T-helper 2 cell treated with Interferon-gamma antibody and Interleukin-4, amounts not matched to agents 100 ng/mL and 5 ng/mL, for 36 hours (primary cell): Measurements from ENCODE around the gene ZBTB24. TPM values are rescaled to one million over a fixed set of nuclear protein-coding genes. Genes with fewer than 3 reads are reported as not detected.

Source experiments
- intact Hi-C: fragments of 100-400 bp; cut with micrococcal nuclease; formaldehyde crosslinking; loops from one replicate; pipeline ENCODE4 v1.15.1; 2023
- total RNA-seq: library from RNA; stranded (reverse); gene quantifications from 2 replicates; pipeline ENCODE4 v1.2.3, GENCODE V29; 2022

ZBTB24 gene
- total RNA-seq, 1 donor from 2014 or later: 25.0 TPM

- intact Hi-C loops: no loop called here
Observed at GRCh38 chr6:109503327-109504224, 20.6 kb upstream of the ZBTB24 start.

- intact Hi-C loops: no loop called here
Observed at GRCh38 chr6:109498936-109499335, 15.9 kb upstream of the ZBTB24 start.

- intact Hi-C loops: no loop called here
Observed at GRCh38 chr6:109498052-109498451, 15.0 kb upstream of the ZBTB24 start.

GRCh38 chr6:109496036-109496772 lies 13.2 kb upstream of the ZBTB24 start:
- intact Hi-C loops: no loop called here

GRCh38 chr6:109493865-109494264 lies 10.8 kb upstream of the ZBTB24 start:
- intact Hi-C loops: loop anchor here (5.0 kb wide), 1 partner anchor 33 kb away; no protein-coding TSS in a partner anchor

GRCh38 chr6:109491207-109491938 lies 8.4 kb upstream of the ZBTB24 start:
- intact Hi-C loops: loop anchor here (1.0 to 5.0 kb wide), 5 partner anchors 8 to 37 kb away; partner anchors contain the start of genes MICAL1 and ZBTB24

- intact Hi-C loops: loop anchor here (1.0 to 5.0 kb wide), 5 partner anchors 7 to 37 kb away; partner anchors contain the start of genes MICAL1 and ZBTB24
Observed at GRCh38 chr6:109490713-109491112, 7.7 kb upstream of the ZBTB24 start.

- intact Hi-C loops: loop anchor here (10.0 kb wide), 1 partner anchor 1327 kb away; the partner anchor contains the start of gene CDK19
Observed at GRCh38 chr6:109488001-109488400, 5.0 kb upstream of the ZBTB24 start.

GRCh38 chr6:109486068-109486467 lies 3.0 kb upstream of the ZBTB24 start:
- intact Hi-C loops: loop anchor here (10.0 kb wide), 1 partner anchor 1329 kb away; the partner anchor contains the start of gene CDK19

- intact Hi-C loops: loop anchor here (10.0 kb wide), 1 partner anchor 1329 kb away; the partner anchor contains the start of gene CDK19
Observed at GRCh38 chr6:109485266-109485935, 2.4 kb upstream of the ZBTB24 start.

GRCh38 chr6:109484122-109484521 lies 1.1 kb upstream of the ZBTB24 start:
- intact Hi-C loops: loop anchor here (5.0 to 10.0 kb wide), 2 partner anchors 33 to 1331 kb away; partner anchors contain the start of gene CDK19

GRCh38 chr6:109483735-109484057 lies 677 bp upstream of the ZBTB24 start:
- intact Hi-C loops: loop anchor here (1.0 to 10.0 kb wide), 9 partner anchors 8 to 1331 kb away; partner anchors contain the start of genes AK9, CDK19, CEP57L1 and FIG4

GRCh38 chr6:109480993-109481480 lies 2.0 kb downstream of the ZBTB24 start:
- intact Hi-C loops: loop anchor here (5.0 to 10.0 kb wide), 2 partner anchors 36 to 1334 kb away; partner anchors contain the start of gene CDK19

- intact Hi-C loops: no loop called here
Observed at GRCh38 chr6:109478841-109479624, 4.0 kb downstream of the ZBTB24 start.

- intact Hi-C loops: no loop called here
Observed at GRCh38 chr6:109478222-109478805, 4.7 kb downstream of the ZBTB24 start.

- intact Hi-C loops: no loop called here
Observed at GRCh38 chr6:109477725-109478124, 5.3 kb downstream of the ZBTB24 start.

GRCh38 chr6:109477184-109477583 lies 5.8 kb downstream of the ZBTB24 start:
- intact Hi-C loops: no loop called here

GRCh38 chr6:109475625-109476024 lies 7.4 kb downstream of the ZBTB24 start:
- intact Hi-C loops: no loop called here

GRCh38 chr6:109474995-109475394 lies 8.0 kb downstream of the ZBTB24 start:
- intact Hi-C loops: no loop called here
